Measurements from ENCODE around the gene ALKAL2. TPM values are rescaled to one million over a fixed set of nuclear protein-coding genes. Genes with fewer than 3 reads are reported as not detected.

The ALKAL2 gene
- total RNA-seq, 1 donor from 2014 or later: 0.63 TPM

GRCh38 chr2:268323-268722, 19.6 kb downstream of the ALKAL2 start:
- Mint-ChIP-seq H3K4me3 (peak overlapping the region; percentile 17), H3K4me1 (peaks cover 30% of the 10 kb centered on the region), H3K36me3 (ENCODE audit: low read depth) (peaks cover 5% of the 10 kb centered on the region), H3K9me3 (no peaks in the 10 kb centered on the region), H3K27me3 (ENCODE audit: low read depth) (peaks cover 3% of the 10 kb centered on the region), H3K27ac (ENCODE audit: unreplicated experiment) (no peak overlapping the region)
- DNase-seq (ENCODE audit: low read depth, low spot score): no peak
- no peak for TF ChIP-seq CTCF (conservative IDR thresholded peaks at IDR 0.05)

GRCh38 chr2:264493-265468, 23.1 kb downstream of the ALKAL2 start, which contains the start of gene ACP1:
Gene ACP1, plus strand, starts transcription at chr2:264947. Its CDS starts 18 bp downstream, at chr2:264965.
- peaks cover 8% of the 10 kb centered on the region for H3K27me3 Mint-ChIP-seq (ENCODE audit: low read depth)
- H3K9me3 Mint-ChIP-seq: no peaks in the 10 kb centered on the region
- H3K4me1 Mint-ChIP-seq: peaks cover 35% of the 10 kb centered on the region
- DNase-seq (ENCODE audit: low read depth, low spot score): peak; percentile 81
- no peak for TF ChIP-seq CTCF (conservative IDR thresholded peaks at IDR 0.05)
- peaks cover 26% of the 10 kb centered on the region for H3K36me3 Mint-ChIP-seq (ENCODE audit: low read depth)
- H3K4me3 Mint-ChIP-seq: peak within 1 kb of the TSS; percentile 97
- H3K27ac Mint-ChIP-seq (ENCODE audit: unreplicated experiment): peak within 1 kb of the TSS; percentile 98

GRCh38 chr2:263774-264492, 24.0 kb downstream of the ALKAL2 start, which contains the start of gene SH3YL1:
Gene SH3YL1, minus strand, starts transcription at chr2:264032. Its CDS starts 48 bp downstream, at chr2:263984.
- Mint-ChIP-seq H3K4me3 (peak within 1 kb of the TSS; percentile 97), H3K36me3 (ENCODE audit: low read depth) (peaks cover 30% of the 10 kb centered on the region), H3K27ac (ENCODE audit: unreplicated experiment) (peak within 1 kb of the TSS; percentile 98), H3K27me3 (ENCODE audit: low read depth) (peaks cover 8% of the 10 kb centered on the region), H3K4me1 (peaks cover 35% of the 10 kb centered on the region), H3K9me3 (peaks cover 2% of the 10 kb centered on the region)
- TF ChIP-seq CTCF (conservative IDR thresholded peaks at IDR 0.05): no peak
- no peak for DNase-seq (ENCODE audit: low read depth, low spot score)

GRCh38 chr2:263022-263738, 24.7 kb downstream of the ALKAL2 start:
- Mint-ChIP-seq H3K27ac (ENCODE audit: unreplicated experiment) (no peak overlapping the region), H3K4me3 (peak overlapping the region; percentile 78), H3K36me3 (ENCODE audit: low read depth) (peaks cover 38% of the 10 kb centered on the region), H3K9me3 (peaks cover 9% of the 10 kb centered on the region), H3K4me1 (peaks cover 34% of the 10 kb centered on the region), H3K27me3 (ENCODE audit: low read depth) (peaks cover 8% of the 10 kb centered on the region)
- DNase-seq (ENCODE audit: low read depth, low spot score): no peak
- no peak for TF ChIP-seq CTCF (conservative IDR thresholded peaks at IDR 0.05)

- Mint-ChIP-seq H3K36me3 (ENCODE audit: low read depth) (peaks cover 45% of the 10 kb centered on the region), H3K9me3 (peaks cover 16% of the 10 kb centered on the region), H3K27me3 (ENCODE audit: low read depth) (peaks cover 8% of the 10 kb centered on the region), H3K27ac (ENCODE audit: unreplicated experiment) (no peak overlapping the region), H3K4me1 (peaks cover 25% of the 10 kb centered on the region), H3K4me3 (peak overlapping the region; percentile 78)
- TF ChIP-seq CTCF (conservative IDR thresholded peaks at IDR 0.05): no peak
- DNase-seq (ENCODE audit: low read depth, low spot score): no peak
Measured at GRCh38 chr2:262117-262516, 25.8 kb downstream of the ALKAL2 start.

All from neural crest cell (in vitro differentiated cells).